ENCODE measurements around the gene GRIN2D. TPM values are rescaled to one million over a fixed set of nuclear protein-coding genes. Genes with fewer than 3 reads are reported as not detected.

Gene GRIN2D
- polyA plus RNA-seq, 1 experiment = 0.07 TPM

DNA sequence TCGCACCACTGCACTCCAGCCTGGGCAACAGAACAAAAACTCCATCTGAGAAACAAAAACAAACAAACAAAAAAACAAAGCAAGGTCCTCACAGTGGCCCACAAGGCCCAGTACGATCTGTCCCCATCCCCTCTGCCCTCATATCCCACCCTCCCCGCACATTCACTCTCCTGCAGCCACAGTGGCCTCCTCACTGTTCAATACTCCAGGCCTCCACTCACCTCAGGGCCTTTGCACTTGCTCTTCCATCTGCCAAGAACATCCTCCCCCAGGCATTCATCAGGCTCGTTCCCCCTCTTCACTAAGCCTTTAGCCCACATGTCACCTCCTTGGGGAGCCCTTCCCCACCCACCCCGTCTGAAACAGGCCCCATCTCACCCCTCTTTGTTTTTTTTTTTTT lies 34.3 kb upstream of the GRIN2D start:
- Histone ChIP-seq H3K27me3 (ENCODE audit: control insufficient read depth, insufficient read depth, low read length) (no peaks in the 10 kb centered on the region), H3K27ac (ENCODE audit: low read depth, low read length) (no peak overlapping the region), H3K9me3 (ENCODE audit: control insufficient read depth, insufficient read depth, low read length) (no peaks in the 10 kb centered on the region), H3K4me3 (ENCODE audit: low read depth, low read length) (no peak overlapping the region)
- no peak for DNase-seq (ENCODE audit: low read depth, low spot score)
- TF ChIP-seq, protein P1, sequence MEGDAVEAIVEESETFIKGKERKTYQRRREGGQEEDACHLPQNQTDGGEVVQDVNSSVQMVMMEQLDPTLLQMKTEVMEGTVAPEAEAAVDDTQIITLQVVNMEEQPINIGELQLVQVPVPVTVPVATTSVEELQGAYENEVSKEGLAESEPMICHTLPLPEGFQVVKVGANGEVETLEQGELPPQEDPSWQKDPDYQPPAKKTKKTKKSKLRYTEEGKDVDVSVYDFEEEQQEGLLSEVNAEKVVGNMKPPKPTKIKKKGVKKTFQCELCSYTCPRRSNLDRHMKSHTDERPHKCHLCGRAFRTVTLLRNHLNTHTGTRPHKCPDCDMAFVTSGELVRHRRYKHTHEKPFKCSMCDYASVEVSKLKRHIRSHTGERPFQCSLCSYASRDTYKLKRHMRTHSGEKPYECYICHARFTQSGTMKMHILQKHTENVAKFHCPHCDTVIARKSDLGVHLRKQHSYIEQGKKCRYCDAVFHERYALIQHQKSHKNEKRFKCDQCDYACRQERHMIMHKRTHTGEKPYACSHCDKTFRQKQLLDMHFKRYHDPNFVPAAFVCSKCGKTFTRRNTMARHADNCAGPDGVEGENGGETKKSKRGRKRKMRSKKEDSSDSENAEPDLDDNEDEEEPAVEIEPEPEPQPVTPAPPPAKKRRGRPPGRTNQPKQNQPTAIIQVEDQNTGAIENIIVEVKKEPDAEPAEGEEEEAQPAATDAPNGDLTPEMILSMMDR (IDR thresholded peaks at IDR 0.05; ENCODE audit: low read depth, low read length) = no peak
- CTCF ChIA-PET = no interaction called here
- POLR2A ChIA-PET = no interaction called here

DNA sequence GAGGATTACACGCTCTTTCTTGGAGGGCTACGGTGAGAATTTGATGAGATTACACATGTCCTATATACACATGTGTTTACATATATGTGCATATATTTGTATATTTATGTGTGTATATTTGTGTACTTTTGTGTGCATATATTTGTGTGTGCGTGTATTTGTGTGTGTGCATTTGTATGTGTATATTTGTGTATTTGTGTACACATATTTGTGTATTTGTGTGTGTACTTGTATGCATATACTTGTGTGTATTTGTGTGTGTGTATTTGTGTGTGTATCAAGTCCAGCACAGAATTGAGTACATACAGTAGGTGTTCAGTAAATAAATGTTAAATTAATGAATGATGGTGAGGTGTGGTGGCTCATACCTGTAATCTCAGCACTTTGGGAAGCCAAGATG lies 31.6 kb upstream of the GRIN2D start:
- POLR2A ChIA-PET = no interaction called here
- no peaks in the 10 kb centered on the region for H3K27me3 ChIP-seq (ENCODE audit: control insufficient read depth, insufficient read depth, low read length)
- no peak overlapping the region for H3K4me3 ChIP-seq (ENCODE audit: low read depth, low read length)
- H3K27ac ChIP-seq (ENCODE audit: low read depth, low read length) = no peak overlapping the region
- CTCF ChIA-PET = interaction anchor here (2.9 kb wide), 1 partner anchor 30 kb away, joined by 22 read pairs; the partner anchor contains the start of gene KDELR1
- no peaks in the 10 kb centered on the region for H3K9me3 ChIP-seq (ENCODE audit: control insufficient read depth, insufficient read depth, low read length)
- no peak for DNase-seq (ENCODE audit: low read depth, low spot score)
- TF ChIP-seq, protein P1 (IDR thresholded peaks at IDR 0.05; ENCODE audit: low read depth, low read length) = no peak

DNA sequence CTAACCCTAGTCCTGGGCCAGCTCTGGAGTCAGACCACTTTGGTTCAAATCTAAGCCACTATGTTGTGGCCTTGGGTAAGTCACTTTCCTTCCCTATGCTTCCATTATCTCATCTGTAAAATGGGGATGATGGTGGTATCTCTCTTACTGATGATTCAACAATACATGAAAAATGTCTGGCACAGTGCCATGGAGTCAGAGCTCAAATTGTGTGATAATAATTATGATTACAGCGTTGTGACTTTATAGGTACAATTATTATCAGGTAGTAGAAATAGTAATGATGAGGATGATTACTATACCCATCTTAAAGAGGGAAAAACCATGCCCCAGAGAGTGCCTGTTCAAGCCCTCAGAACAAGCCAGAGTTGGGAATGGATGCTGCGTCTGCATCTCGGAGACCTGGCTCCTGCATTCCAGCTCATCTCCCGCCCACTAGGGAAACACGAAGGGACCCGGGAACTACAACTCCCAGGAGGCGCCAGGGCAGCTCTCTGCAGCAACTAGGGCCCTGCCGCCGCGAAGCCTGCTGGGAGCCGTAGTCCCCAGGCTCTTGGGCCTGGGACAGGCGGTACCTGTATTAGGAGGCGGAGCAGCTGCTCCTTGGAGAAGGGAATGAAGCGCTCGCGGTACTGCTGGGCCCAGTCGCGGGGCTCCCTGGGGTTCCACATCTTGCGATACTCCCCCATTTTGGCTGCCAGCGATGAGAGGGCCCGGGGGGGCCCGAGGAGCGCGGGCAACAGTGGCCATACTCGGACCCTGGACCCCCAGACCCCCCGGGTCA lies 30.6 kb upstream of the GRIN2D start:
- ChIA-PET POLR2A (interaction anchor here (0.7 to 2.2 kb wide), 7 partner anchors 12 to 256 kb away, joined by 3 to 24 read pairs (median 4); partner anchors contain the start of genes GRIN2D, KDELR1, RPL18 and SPHK2), CTCF (interaction anchor here (0.5 to 2.9 kb wide), 5 partner anchors 12 to 481 kb away, joined by 3 to 22 read pairs (median 4); partner anchors contain the start of gene KDELR1)
- H3K27ac ChIP-seq (ENCODE audit: low read depth, low read length) = peak overlapping the region; percentile 85
- peak overlapping the region; percentile 72 for H3K4me3 ChIP-seq (ENCODE audit: low read depth, low read length)
- DNase-seq (ENCODE audit: low read depth, low spot score) = peak; percentile 82
- no peaks in the 10 kb centered on the region for H3K27me3 ChIP-seq (ENCODE audit: control insufficient read depth, insufficient read depth, low read length)
- no peaks in the 10 kb centered on the region for H3K9me3 ChIP-seq (ENCODE audit: control insufficient read depth, insufficient read depth, low read length)
- TF ChIP-seq, protein P1 (IDR thresholded peaks at IDR 0.05; ENCODE audit: low read depth, low read length) = 0 out of 2 replicates have a peak, but pooled peaks have one; percentile 13

DNA sequence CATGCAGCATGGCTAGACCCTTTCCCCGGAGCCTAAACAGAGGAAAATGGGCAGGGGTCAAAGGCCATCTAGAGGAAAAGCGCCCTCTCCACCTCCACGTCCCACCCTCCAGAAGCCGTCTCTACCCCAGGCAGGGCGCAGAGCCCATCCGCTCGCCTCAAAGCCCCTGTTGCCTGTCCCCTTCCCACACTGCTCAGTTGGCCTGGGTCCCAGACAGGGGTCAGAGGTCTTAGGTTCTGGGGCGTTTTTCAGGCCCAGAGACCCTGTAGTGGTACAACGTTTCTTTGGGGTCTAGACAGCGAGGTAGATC lies 30.0 kb upstream of the GRIN2D start:
- CTCF ChIA-PET = interaction anchor here (0.7 to 2.9 kb wide), 5 partner anchors 12 to 82 kb away, joined by 3 to 22 read pairs (median 3); partner anchors contain the start of gene KDELR1
- peak overlapping the region; percentile 85 for H3K27ac ChIP-seq (ENCODE audit: low read depth, low read length)
- POLR2A ChIA-PET = interaction anchor here (0.6 to 2.2 kb wide), 9 partner anchors 12 to 402 kb away, joined by 3 to 24 read pairs (median 4); partner anchors contain the start of genes GRIN2D, KDELR1, RPL18 and SPHK2
- TF ChIP-seq, protein P1 (IDR thresholded peaks at IDR 0.05; ENCODE audit: low read depth, low read length) = no peak
- no peak for DNase-seq (ENCODE audit: low read depth, low spot score)
- no peaks in the 10 kb centered on the region for H3K9me3 ChIP-seq (ENCODE audit: control insufficient read depth, insufficient read depth, low read length)
- H3K27me3 ChIP-seq (ENCODE audit: control insufficient read depth, insufficient read depth, low read length) = no peaks in the 10 kb centered on the region
- H3K4me3 ChIP-seq (ENCODE audit: low read depth, low read length) = peak overlapping the region; percentile 72

All from AG04450 (cell line).